HG02840 (cell line): Measurements from ENCODE around the gene OSBPL2.

Experiments
- ATAC-seq: cut with Tn5 transposase; IDR thresholded peaks from one replicate; pipeline ENCODE4 v1.9.1; 2021; ENCODE audit warnings: mild to moderate bottlenecking, moderate library complexity, moderate number of reproducible peaks; ENCODE audit not compliant: unreplicated experiment, low FRiP score

The OSBPL2 gene

DNA sequence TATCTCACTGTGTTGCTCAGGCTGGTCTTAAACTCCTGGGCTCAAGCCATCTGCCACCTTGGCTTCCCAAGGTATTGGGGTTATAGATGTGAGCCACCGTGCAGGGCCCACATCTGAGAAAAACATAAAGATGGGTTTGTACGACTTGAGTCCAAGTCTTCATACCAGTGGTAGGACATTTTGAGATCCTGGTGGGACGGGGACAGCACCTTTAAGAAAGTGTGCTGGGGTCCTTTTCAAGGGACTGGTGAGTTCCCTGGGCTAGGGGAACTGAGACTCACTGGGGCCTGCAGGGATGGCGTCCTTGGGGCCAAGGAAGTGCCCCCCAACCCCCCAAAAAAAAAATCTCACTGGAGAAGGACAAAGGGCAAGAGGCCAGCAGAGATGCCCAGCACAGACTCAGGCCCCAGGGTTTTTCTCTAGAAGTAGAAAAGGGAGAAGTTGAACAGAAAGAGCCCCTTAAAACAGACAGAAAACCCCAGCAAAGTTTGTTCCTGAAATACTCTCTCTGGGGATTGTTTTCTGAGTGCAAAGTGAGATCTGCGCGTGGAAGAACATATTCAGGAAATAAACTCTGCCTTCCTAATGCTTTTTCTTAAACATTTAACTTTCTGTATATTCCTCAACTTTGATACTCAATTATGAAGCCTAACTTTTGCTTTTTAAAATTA lies 10.7 kb downstream of the OSBPL2 start:
- no peak for ATAC-seq

DNA sequence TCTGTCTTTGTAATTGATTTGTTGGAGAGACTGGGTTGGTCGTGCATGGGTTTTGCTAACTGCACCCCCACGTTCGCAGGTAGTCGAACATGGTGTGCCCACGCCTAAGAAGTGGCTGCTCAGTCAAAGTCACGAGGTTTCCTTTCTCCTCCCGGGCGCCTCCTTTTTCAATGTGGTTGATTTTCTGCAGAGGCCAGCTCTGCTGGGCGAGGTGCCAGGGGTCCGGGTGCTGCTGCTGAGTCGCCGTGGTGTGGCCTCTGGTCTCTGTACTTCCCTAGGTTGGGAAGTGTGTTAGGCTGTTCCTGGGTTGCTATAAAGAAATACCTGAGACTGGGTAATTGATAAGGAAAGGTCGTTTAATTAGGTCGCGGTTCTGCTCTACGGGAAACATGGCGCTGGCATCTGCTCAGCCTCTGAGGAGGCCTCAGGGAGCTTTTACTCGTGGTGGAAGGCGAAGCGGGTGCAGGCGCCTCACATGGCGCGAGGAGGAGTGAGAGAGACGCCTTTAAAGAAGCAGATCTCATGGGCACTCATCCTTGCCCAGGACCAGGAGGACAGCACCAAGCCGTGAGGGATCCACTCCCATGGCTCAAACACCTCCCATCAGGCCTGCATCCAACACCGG lies 14.1 kb downstream of the OSBPL2 start:
- no peak for ATAC-seq

DNA sequence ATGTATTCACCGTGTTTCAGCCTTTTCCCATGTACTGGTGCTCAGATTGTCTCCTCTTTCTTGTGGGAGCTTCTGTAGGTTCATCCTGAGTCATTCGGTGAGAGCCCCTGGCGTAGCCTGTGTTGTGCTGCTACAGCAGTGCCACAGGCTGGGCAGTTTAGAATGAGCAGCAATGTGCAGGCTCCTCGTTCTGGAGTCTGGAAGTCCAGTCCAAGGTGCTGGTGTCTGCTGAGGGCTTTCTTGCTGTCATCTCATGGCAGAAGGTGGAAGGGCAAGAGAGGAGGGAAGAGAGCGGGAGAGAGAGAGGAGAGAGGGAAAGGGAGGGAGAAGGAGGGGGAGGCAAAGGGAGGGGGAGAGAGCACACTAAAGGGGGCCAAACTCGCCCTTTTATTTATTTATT lies 15.1 kb downstream of the OSBPL2 start:
- ATAC-seq: no peak

DNA sequence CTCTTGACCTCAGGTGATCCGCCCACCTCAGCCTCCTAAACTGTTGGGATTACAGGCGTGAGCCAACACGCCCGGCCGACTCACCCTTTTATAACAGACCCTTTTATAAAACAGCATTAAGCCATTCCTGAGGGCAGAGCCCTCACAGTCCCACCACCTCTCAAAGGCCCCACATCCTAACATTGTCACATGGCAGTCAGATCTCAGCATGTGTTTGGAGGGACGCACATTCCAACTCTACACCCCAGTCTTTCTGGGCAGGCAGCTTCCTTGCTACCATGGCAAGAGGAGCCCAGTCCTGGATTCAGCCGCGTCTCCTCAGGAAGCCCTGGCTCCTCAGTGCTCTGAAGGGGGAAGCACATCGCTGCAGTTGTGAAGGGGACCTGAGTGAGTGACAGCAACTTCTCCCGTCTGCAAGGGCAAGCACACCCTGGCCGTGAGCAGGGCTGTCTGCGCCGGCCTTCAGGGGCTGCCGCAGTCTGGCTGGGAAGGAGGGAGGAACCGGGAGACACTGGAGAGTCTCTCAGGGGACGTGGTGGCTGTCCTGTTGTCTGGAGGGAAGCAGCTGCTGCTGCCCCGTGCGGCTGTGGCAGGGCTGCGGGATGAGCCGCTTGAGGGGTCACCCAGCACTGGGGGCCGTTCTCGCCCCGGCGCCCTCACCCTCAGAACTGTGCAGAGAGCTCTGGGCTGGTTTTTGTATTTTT lies 15.9 kb downstream of the OSBPL2 start:
- no peak for ATAC-seq

DNA sequence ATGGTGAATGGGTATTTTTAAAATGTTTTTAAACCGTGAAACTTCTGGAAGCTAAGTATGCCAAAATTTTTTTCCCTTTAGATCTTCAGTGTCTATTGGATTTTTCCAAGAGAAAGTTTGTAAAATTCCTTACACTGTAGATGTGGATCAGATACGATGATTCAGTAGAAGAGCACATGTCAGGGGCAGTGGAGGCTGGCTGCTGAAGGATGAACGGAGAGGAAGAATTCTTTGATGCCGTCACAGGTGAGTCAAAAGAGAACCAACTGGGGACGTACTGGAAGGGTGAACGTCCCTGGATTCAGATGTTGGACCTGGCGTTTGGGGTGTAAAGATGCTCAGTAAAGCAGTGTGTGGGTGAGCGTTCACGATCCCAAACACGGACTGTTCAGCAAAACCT lies 17.7 kb downstream of the OSBPL2 start:
- ATAC-seq: no peak

DNA sequence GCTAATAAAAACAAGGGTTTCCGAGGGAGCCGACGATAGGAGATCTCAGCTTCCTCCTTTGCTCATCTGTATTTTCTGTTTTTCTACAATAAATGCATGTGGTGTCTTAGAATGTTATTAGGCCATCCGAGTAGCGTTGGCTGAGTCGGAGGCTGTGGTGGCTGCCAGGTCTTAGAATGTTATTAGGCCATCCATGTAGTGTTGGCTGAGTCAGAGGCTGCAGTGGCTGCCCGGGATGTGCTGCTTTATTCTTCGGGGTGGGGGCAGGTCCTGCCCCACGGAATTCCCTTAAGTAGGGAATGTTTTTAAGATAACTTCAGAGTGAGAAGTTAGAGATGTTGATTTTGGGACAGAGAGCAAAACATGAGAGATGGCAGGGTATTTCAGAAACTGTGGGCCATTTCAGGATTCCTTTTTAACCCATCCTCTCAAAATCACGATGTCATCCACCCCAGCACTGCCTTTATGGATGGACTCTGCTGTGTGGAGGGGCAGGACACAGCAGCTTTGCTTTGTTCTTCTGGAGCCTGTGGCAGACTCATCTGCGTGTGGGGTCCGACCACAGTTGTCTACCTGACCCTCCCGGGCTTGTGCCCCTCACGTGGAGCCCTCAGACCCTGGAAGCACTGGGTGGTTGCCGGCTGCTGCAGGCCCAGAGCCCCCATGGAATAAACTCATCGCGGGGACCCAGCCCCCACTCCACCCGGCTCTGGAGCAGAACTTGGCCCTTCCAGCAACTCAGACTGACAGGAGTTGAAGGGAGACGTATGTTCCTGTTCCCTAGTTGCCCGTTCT lies 20.4 kb downstream of the OSBPL2 start:
- ATAC-seq: no peak

DNA sequence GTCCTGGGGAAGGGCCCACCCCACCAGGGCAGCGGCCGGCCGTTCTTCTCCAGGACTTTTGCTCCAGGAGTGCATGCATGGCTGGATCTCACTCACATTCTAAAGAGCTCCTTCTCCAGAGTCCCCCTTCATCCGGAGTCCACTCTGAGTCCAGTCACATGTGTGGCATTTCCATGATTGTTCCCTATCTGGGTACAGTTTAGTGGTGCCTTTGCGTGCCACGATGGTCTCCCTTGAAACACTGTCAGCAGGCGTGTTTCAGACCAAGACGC lies 20.9 kb downstream of the OSBPL2 start:
- no peak for ATAC-seq

DNA sequence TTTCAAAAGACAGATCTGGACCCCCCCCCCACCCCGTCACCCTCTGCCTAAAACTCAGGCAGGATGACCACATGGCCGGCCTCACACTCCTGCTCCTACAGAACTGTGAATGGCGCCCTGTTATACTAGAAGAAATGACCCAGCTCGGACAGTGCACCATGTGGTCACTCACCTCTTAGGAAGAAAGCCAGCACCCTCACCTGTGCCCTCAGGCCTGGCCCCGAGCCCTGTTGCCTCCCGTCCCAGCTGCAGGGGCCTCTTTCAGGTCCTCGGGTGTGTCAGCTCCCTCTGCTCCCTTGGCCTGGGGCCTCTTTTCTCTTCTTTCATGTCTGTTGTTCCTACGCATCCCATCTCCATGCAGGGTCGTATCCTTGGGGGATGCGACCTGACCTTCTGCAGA lies 23.7 kb downstream of the OSBPL2 start:
- ATAC-seq: no peak

DNA sequence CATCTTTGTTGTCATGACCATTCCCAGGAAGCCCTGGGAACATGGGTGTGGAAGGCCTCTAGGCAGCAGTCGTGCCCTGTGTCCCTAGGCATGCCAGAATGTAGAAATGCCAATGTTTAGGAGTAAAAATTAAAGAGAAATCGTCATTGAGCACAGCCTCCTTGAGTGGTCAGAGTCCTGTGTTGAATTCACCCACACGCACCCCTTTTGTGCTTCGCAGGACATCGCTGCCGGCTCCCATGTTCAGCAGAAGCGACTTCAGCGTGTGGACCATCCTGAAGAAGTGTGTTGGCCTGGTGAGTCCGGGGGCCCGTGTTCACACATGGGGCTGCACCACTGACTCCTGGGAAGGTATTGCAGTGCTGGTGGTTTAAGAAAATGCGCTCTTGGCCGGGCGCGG lies 25.1 kb downstream of the OSBPL2 start:
- ATAC-seq: no peak

DNA sequence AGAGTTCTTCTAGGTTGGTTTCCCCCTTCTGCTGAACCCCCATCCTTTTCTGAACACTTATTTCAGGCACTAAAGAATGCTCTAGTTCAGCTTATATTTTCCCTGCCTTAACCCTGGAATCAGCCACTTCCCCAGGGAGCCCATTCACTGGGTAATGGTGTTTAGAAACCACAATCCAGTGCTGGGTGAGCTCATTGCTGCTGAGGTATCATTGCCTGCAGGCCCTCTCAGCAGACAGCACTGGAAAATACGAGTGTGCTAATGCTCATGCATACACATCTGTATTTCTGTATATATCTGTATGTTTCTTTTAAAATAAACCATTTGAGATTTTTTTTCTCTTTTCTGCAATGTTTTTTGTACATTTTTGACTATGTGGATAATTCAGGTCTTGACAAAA lies 27.0 kb downstream of the OSBPL2 start:
- no peak for ATAC-seq

DNA sequence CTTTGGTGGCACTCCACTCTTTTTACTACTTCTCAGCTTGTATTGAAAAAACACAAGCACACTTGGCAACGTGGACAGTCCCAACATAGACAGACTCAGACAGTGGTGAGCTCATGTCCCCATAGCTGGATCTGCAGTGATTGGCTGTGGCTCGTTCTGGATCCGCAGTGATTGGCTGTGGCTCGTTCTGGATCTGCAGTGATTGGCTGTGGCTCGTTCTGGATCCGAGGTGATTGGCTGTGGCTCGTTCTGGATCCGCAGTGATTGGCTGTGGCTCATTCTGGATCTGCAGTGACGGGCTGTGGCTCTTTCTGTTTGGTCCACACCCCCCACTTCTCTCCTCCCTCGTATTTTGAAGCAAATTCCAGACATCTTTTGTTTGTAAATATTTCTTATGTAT lies 28.0 kb downstream of the OSBPL2 start:
- ATAC-seq: no peak

DNA sequence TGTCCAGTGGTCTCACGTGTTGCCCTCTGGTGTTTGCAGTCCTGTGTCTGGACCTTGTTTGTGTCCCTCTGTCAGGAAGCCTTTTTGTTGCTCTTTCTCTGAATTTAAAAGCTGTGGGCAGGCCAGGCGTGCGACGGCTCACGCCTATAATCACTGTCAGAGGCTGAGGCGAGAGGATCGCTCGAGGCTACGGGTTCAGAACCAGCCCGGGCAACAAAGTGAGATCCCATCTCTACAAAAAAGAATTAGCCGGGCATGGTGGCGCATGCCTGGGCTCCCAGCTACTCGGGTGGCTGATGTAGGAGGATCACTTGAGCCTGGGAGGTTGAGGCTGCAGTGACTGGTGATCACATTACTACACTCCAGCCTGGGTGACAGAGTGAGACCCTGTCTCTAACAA lies 28.5 kb downstream of the OSBPL2 start:
- no peak for ATAC-seq

DNA sequence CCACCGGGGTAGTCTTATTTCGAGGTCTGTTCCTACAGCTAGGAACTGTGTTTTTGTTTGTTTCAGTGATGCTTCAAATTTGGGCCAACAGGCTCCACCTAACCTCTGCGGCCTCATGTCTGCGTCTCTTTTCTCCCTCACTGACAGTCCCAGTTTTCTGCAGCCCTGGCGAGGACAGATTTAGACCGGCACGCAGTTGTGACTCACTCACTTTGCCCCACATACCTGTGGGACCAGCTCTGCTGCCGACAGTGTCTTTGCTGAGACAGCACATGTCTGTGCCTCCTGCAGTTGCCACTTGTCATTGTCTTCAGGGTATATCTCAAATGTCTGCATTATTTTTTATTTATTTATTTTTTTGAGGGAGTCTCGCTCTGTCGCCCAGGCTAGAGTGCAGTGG lies 29.2 kb downstream of the OSBPL2 start:
- ATAC-seq: no peak

DNA sequence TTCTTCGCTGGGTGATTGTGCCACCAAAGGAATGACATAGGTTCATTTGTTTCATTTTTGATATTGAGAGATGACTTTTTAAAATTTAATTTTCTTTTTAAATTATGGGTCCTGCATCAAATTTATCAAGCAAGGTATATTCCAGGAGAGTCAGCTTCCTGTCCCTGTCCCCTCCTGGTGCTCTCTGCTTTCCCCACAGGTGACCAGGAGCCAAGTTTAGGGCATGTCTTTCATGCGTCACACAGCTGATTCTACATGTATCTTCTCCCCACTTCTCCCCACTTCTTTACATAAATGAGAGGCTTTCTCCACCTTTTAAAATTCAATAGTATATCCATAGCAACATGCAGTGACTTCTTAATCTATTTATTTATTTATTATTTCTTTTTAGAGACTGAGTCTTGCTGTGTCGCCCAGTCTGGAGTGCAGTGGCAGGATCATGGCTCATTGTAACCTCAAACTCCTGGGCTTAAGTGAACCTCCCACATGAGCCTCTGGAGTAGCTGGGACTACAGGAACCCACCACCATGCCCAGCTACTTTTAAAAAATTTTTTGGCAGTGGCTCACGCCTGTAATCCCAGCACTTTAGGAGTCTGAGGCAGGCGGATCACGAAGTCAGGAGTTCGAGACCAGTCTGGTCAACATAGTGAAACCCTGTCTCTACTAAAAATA lies 30.0 kb downstream of the OSBPL2 start:
- no peak for ATAC-seq

DNA sequence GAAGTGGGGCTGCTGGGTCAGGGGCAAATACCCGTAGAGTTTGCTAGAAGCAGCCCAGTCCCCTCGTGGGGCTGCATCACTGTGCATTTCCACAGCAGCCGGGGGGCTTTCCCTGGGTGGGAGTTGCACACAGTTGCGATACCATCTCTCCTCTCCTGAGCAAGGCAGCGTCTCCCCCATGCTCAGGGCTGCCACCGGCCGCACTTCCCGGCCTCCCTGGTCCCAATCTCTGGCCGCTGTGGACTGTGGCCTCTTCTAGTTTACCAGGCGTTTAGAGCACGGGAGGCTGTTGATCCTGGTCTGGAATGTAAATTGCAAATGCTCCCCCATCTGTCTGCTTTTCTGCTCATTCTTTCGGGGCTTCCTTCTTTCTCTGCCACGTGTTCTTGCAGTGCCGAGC lies 31.1 kb downstream of the OSBPL2 start:
- no peak for ATAC-seq

DNA sequence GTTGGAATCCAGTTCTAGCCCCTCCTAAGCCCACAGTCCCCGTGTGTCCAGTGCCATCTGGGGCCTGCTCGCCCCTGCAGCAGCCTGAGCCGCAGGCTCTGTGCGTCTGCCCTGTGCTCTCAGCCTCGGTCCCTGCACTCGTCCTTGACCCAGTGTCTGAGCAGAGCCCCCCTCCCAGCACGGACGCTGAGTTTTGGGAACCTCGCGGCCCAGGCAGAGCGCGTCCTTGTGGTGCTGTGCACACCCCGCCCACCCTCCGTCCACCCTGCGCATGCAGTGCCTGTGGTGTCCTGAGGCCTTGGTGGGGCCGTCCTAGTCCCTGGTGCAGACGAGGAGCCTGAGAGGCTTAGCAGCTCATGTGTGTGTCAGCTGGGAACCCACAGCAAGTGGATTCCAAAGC lies 31.6 kb downstream of the OSBPL2 start:
- no peak for ATAC-seq

DNA sequence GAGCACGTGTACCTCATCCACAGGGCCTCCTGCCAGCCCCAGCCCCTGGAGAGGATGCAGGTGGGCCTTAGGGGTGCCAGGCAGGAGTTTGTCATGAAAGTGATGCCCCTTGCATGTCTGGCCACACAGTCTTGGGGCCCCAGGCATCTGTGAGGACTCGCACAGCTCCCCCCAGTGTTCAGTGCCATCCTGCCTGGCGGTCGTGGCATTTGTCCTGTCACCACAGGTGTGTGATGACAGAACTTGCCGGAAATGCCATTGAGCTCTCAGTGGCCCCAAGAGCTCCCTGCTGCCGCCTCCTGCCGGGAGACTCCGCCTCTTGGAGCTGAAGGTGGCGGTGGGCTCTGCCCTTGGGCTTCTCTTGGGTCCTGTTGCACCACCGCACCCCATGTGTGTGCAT lies 33.9 kb downstream of the OSBPL2 start:
- ATAC-seq: no peak

DNA sequence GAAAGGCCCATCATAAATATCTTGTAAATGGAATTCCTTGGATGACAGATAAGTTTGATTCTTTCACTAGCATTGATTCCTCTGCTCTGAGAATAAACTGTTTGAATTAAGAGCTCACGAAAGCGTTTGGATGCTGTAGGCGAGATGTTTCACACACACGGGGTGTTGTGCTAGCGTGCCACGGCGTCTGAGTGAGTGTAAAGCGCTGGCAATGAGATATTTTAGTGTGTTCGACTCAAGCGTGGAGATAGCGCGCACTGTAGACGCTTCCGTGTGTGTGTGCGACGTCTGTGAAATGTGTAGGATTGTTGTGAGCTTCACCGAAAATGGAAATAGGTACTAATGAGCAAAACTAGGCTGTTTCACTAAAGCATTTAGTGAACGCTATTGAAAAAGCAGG lies 35.1 kb downstream of the OSBPL2 start:
- no peak for ATAC-seq

DNA sequence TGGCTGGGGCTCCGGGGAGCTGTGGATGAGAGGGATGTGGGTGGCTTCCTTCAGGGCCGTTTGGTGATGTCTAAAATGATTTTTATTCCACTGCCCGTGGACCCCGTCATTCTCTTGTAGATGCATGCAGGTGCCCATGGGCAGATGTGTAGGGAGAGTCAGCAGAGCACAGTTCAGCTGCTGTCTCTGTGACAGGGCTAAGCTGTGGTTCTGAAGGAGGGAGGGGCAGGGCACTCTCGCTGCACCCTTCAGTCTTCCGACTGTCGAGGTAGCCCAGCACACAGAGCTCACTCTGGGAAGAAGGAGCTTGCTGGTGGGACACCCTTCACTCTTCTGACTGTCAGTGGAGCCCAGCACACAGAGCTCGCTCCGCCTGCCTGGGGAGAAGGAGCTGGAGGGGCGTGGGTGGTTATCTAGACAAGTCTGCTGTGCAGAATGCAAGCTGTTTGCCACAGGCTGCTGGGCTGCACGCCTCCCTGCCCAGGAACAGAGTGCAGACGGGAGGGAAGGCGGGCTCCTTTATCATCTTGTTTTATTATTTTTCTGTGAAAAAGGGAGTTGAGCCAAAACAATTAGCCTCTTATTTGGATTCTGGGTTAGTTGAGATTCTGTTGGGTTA lies 36.1 kb downstream of the OSBPL2 start:
- no peak for ATAC-seq

DNA sequence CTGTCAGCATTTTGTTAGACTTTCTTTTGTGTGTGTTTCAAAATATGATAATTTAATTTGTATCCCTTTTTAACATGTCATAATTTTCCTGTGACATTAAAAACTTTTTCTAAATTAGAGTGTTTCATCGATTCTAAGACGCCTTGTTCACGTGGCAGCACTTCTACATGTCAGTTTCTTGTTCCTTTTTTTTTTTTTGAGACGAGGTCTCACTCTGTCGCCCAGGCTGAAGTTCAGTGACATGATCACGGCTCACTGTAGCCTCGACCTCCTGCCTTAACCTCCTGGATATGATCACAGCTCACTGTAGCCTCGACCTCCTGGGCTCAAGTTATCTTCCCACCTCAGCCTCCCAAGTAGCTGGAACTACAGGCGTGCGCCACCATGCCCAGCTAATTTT lies 36.9 kb downstream of the OSBPL2 start:
- ATAC-seq: no peak

DNA sequence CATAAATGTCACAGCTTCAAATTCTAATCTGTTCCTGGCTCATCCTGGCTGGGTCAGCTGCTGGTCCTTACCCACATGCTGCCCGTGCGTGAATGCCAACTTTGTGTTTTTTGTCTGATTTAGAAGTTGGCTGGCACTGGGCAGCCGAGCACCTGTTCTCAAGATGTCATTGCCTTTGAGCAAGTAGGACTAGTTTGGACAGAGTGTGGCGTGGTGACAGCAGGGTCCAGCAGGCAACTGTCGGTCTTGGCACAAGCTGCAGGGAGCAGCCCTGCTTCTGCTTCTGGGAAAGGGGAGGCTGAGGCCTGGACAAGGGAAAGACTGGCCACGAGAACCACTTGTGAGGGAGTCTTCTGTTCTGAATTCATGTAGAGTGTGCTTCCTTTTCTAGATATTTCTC lies 38.1 kb downstream of the OSBPL2 start:
- no peak for ATAC-seq
